ENCODE measurements around the gene USB1. TPM values are rescaled to one million over a fixed set of nuclear protein-coding genes. Genes with fewer than 3 reads are reported as not detected.
"Not testable (repeated sequence)": the region's sequence is repeated elsewhere in the genome, so short reads cannot be mapped to it uniquely, and the experiment has no call there.

Gene USB1
- total RNA-seq, 2 experiments from 2014 or later, result 52.6 to 54.2 TPM

GRCh38 chr16:57962756-57963155 is 38.5 kb upstream of the USB1 start:
- no peak overlapping the region for H3K27ac Mint-ChIP-seq
- no peaks in the 10 kb centered on the region for H3K36me3 Mint-ChIP-seq
- H3K27me3 Mint-ChIP-seq, result no peaks in the 10 kb centered on the region
- no peak for DNase-seq
- H3K4me3 Mint-ChIP-seq, result no peak overlapping the region
- no peaks in the 10 kb centered on the region for H3K9me3 Mint-ChIP-seq
- H3K4me1 Mint-ChIP-seq, result no peaks in the 10 kb centered on the region

- Mint-ChIP-seq H3K4me3 (no peak overlapping the region), H3K4me1 (no peaks in the 10 kb centered on the region), H3K27ac (no peak overlapping the region), H3K36me3 (no peaks in the 10 kb centered on the region), H3K9me3 (no peaks in the 10 kb centered on the region), H3K27me3 (no peaks in the 10 kb centered on the region)
- no peak for DNase-seq
These were observed 37.0 kb upstream of the USB1 start for GRCh38 chr16:57964157-57964700.

- no peak overlapping the region for H3K4me3 Mint-ChIP-seq
- H3K27ac Mint-ChIP-seq, result no peak overlapping the region
- DNase-seq, result no peak
- no peaks in the 10 kb centered on the region for H3K9me3 Mint-ChIP-seq
- no peaks in the 10 kb centered on the region for H3K27me3 Mint-ChIP-seq
- H3K4me1 Mint-ChIP-seq, result no peaks in the 10 kb centered on the region
- H3K36me3 Mint-ChIP-seq, result no peaks in the 10 kb centered on the region
These were observed 34.9 kb upstream of the USB1 start for GRCh38 chr16:57966204-57966771.

- no peaks in the 10 kb centered on the region for H3K36me3 Mint-ChIP-seq
- no peaks in the 10 kb centered on the region for H3K27me3 Mint-ChIP-seq
- H3K4me3 Mint-ChIP-seq, result no peak overlapping the region
- no peaks in the 10 kb centered on the region for H3K4me1 Mint-ChIP-seq
- H3K27ac Mint-ChIP-seq, result no peak overlapping the region
- H3K9me3 Mint-ChIP-seq, result no peaks in the 10 kb centered on the region
- DNase-seq, result no peak
These were observed 34.2 kb upstream of the USB1 start for GRCh38 chr16:57966986-57967385.

DNA sequence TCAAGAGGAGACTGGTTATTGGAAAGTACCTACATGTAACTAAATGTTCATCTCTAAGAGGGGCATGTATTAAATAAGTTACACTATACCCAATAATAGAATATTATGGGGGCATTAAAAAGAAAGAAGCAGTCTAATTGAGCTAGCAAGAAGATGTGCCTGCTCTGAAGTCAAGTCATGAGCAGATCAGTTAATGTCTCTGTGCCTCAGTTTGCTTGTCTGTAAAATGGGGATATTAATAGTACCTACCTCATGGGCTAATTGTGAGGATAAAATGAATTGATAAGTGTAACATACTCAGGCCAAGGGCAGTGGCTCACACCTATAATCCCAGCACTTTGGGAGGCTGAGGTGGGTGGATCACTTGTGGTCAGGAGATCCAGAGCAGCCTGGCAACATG is 33.3 kb upstream of the USB1 start:
- no peaks in the 10 kb centered on the region for H3K4me1 Mint-ChIP-seq
- no peak overlapping the region for H3K4me3 Mint-ChIP-seq
- no peaks in the 10 kb centered on the region for H3K36me3 Mint-ChIP-seq
- H3K27ac Mint-ChIP-seq, result no peak overlapping the region
- H3K27me3 Mint-ChIP-seq, result no peaks in the 10 kb centered on the region
- H3K9me3 Mint-ChIP-seq, result no peaks in the 10 kb centered on the region
- DNase-seq, result no peak

DNA sequence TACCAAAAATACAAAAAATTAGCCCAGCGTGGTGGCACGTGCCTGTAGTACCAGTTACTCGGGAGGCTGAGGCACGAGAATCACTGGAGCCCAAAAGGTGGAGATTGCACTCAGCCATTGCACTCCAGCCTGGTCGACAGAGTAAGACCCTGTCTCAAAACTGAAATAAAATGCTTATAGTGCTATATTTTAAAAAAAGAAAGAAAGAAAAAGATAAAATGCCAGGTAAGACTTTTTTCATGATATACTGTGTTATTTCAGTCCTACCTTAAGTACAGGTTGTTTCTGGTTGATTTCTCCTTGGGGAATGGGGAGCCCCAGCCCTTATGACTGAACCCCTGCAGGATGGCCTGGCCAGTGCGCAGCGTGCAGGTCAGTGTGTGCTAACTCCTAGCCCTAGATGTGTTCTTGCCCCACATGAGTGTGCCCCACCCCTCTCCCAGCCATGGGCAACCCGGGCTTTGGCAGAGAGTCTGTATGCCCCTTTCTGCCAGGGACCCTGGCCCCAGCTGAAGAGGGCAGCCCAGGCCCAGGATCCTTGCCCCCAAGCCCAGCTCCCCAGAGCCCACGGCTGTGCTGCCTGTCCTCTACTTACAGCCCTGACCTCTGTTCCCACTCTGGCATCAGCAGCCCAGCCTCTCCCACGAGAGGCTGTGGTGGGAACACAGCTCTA is 31.6 kb upstream of the USB1 start:
- Mint-ChIP-seq H3K36me3 (no peaks in the 10 kb centered on the region), H3K27ac (no peak overlapping the region)
- no peak for DNase-seq

GRCh38 chr16:57970319-57970718 is 30.9 kb upstream of the USB1 start:
- no peak overlapping the region for H3K4me3 Mint-ChIP-seq
- no peaks in the 10 kb centered on the region for H3K36me3 Mint-ChIP-seq
- H3K4me1 Mint-ChIP-seq, result no peaks in the 10 kb centered on the region
- H3K27me3 Mint-ChIP-seq, result no peaks in the 10 kb centered on the region
- no peaks in the 10 kb centered on the region for H3K9me3 Mint-ChIP-seq
- no peak for DNase-seq
- no peak overlapping the region for H3K27ac Mint-ChIP-seq

More for the DNA sequence above, 31.6 kb upstream of the USB1 start:
- no peaks in the 10 kb centered on the region for H3K4me1 Mint-ChIP-seq
- H3K27me3 Mint-ChIP-seq, result no peaks in the 10 kb centered on the region
- no peak overlapping the region for H3K4me3 Mint-ChIP-seq
- no peaks in the 10 kb centered on the region for H3K9me3 Mint-ChIP-seq

DNA sequence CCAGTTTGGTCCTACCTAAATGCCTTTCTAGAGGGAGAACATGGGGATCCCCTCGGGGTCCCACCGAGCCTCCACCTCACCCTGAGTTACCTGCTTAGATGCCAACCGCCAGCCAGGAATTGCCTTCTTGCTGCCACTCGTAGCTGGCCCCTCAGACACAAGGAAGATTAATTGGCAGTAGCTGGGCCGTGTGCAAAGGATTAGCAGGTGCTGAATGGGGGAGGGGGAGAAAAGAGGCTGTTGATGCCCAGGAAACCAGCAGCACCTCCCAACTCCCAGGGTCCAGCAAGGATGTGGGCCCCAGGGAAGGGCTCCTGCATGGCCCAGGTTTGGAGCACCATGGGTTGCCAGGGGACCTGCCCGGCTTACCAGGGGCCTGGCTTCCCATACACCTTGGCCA is 30.2 kb upstream of the USB1 start, which contains the start of gene CNGB1:
Gene CNGB1, minus strand, starts transcription at position 159 of the 400 bp plus-strand sequence. CDS start 3,842 bp downstream, outside the sequence.
- H3K36me3 Mint-ChIP-seq, result no peaks in the 10 kb centered on the region
- no peaks in the 10 kb centered on the region for H3K4me1 Mint-ChIP-seq
- no peak for DNase-seq
- H3K9me3 Mint-ChIP-seq, result no peaks in the 10 kb centered on the region
- H3K27me3 Mint-ChIP-seq, result no peaks in the 10 kb centered on the region
- H3K4me3 Mint-ChIP-seq, result no peak within 1 kb of the TSS
- H3K27ac Mint-ChIP-seq, result no peak within 1 kb of the TSS

DNA sequence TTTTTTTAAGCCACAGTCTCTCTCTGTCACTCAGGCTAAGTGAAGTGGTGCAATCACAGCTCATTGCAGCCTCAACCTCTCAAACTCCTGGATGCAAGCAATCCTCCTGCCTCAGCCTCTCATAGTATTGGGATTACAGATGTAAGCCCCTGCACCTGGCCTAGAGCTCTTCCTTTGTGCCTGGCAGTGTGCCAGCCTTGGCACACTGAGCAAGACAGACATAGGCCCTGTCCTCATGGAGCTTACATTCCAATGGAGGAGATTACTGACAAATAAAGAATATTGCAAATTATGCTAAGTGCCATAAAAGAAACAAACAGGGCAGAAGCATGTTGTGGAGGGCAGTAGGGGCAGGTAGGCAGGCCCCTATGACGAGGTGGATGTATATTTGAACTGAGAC is 29.4 kb upstream of the USB1 start:
- no peaks in the 10 kb centered on the region for H3K4me1 Mint-ChIP-seq
- H3K36me3 Mint-ChIP-seq, result no peaks in the 10 kb centered on the region
- no peaks in the 10 kb centered on the region for H3K9me3 Mint-ChIP-seq
- H3K27me3 Mint-ChIP-seq, result no peaks in the 10 kb centered on the region
- H3K27ac Mint-ChIP-seq, result no peak overlapping the region
- no peak overlapping the region for H3K4me3 Mint-ChIP-seq
- DNase-seq, result no peak

DNA sequence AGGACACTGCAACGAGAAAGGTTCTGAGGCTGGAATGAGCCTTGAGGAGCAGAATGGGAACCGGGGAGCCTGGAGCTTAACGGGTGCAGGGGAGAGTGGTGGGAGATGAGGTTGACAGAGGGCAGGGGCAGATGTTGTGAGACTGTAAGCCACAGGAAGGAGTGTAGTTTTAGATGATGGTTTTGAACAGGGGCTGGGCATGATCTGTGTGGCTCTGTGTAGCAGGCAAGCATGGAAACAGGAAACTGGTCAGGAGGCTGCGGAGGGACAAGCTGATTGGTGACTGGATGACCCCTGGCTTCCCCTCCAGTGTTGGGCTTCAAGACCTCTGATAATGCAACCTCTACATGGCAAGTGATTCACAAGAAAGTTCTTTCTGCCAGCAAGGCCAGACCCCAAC is 28.9 kb upstream of the USB1 start:
- no peak overlapping the region for H3K27ac Mint-ChIP-seq
- no peaks in the 10 kb centered on the region for H3K27me3 Mint-ChIP-seq
- DNase-seq, result no peak
- H3K4me1 Mint-ChIP-seq, result no peaks in the 10 kb centered on the region
- H3K36me3 Mint-ChIP-seq, result no peaks in the 10 kb centered on the region
- no peak overlapping the region for H3K4me3 Mint-ChIP-seq
- no peaks in the 10 kb centered on the region for H3K9me3 Mint-ChIP-seq

DNA sequence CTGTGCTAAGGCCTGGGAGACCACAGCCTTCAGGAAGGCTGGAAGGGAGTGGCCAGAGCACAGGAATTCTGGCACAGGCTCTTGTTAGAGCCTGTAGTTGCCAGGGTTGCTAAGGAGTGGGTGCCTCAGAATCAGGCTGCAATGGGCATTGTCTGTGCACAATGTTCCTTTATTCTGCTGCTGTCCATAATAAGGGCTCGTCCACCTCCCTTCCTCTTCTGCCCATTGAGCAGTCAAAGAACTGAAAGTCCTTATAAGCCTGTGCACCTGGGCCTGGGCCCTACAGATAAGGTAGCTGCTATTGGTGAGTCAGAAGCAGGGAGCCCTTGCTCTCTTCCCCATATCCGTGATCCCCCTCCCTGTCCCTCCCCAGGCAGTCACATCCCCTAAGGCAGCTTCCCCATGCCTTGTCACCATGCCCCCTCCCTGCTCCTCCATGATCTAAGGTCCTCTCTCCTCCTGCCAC is 24.8 kb upstream of the USB1 start:
- Mint-ChIP-seq H3K4me3 (no peak overlapping the region), H3K4me1 (no peaks in the 10 kb centered on the region), H3K27ac (no peak overlapping the region), H3K36me3 (no peaks in the 10 kb centered on the region), H3K9me3 (no peaks in the 10 kb centered on the region), H3K27me3 (no peaks in the 10 kb centered on the region)
- no peak for DNase-seq

- no peaks in the 10 kb centered on the region for H3K36me3 Mint-ChIP-seq
- H3K9me3 Mint-ChIP-seq, result no peaks in the 10 kb centered on the region
- H3K4me3 Mint-ChIP-seq, result no peak overlapping the region
- no peak overlapping the region for H3K27ac Mint-ChIP-seq
- no peaks in the 10 kb centered on the region for H3K27me3 Mint-ChIP-seq
- H3K4me1 Mint-ChIP-seq, result no peaks in the 10 kb centered on the region
- no peak for DNase-seq
These were observed 23.7 kb upstream of the USB1 start for GRCh38 chr16:57977418-57978069.

DNA sequence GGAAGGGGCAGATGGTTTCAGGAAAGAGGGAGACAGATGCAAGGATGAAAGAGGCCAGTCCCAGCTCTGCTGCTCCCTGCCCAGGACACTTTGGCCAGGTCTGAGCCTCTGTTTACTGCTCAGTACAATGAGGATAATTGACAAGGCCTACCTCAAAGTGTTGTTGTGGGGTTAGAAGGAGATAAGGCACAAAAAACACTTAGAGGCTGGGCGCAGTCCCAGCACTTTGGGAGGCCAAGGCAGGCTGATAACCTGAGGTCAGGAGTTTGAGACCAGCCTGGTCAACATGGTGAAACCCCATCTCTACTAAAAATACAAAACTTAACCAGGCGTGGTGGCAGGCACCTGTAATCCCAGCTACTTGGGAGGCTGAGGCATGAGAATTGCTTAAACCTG is 23.1 kb upstream of the USB1 start:
- not testable (repeated sequence) for H3K9me3 Mint-ChIP-seq, H3K27ac Mint-ChIP-seq, DNase-seq, H3K27me3 Mint-ChIP-seq, H3K4me1 Mint-ChIP-seq, H3K4me3 Mint-ChIP-seq, H3K36me3 Mint-ChIP-seq

GRCh38 chr16:57979006-57979585 is 22.1 kb upstream of the USB1 start:
- H3K27me3 Mint-ChIP-seq, result no peaks in the 10 kb centered on the region
- no peak overlapping the region for H3K27ac Mint-ChIP-seq
- no peak overlapping the region for H3K4me3 Mint-ChIP-seq
- no peaks in the 10 kb centered on the region for H3K36me3 Mint-ChIP-seq
- no peaks in the 10 kb centered on the region for H3K9me3 Mint-ChIP-seq
- H3K4me1 Mint-ChIP-seq, result peaks cover under 1% of the 10 kb centered on the region
- DNase-seq, result no peak

DNA sequence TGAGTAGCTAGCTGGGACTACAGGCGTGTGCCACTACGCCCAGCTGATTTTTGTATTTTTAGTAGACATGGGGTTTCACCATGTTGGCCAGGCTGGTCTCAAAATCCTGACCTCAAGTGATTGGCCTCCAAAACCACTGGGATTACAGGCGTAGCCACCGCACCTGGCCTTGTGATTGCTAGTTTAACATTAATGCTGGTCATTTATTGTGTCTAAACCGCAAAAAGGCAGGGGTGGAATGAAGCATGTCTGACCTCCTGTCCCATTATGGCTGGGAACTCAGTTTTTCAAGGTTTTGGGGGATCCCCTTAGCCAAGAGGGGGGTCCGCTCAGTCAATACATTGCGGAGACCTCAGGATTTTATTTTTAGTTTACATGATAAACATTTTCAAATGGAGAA is 19.6 kb upstream of the USB1 start:
- H3K9me3 Mint-ChIP-seq, result no peaks in the 10 kb centered on the region
- no peaks in the 10 kb centered on the region for H3K27me3 Mint-ChIP-seq
- H3K36me3 Mint-ChIP-seq, result no peaks in the 10 kb centered on the region
- DNase-seq, result no peak
- no peak overlapping the region for H3K27ac Mint-ChIP-seq
- H3K4me1 Mint-ChIP-seq, result peaks cover 6% of the 10 kb centered on the region
- no peak overlapping the region for H3K4me3 Mint-ChIP-seq
